Stimulated activated CD4-positive, alpha-beta T cell treated with anti-CD3 and anti-CD28 coated beads, TNF-alpha, amount 100 ng/mL, for 48 hours (primary cell): ENCODE data around the gene CUL5.
"Not testable (repeated sequence)": the region's sequence is repeated elsewhere in the genome, so short reads cannot be mapped to it uniquely, and the experiment has no call there.

ENCODE experiments used
- DNase-seq, 3 donors: peaks; one replicate each; pipeline ENCODE4 v3.0.0-alpha.2; 2020; ENCODE audit warnings: low read depth in 3 of 3

Gene CUL5

DNA sequence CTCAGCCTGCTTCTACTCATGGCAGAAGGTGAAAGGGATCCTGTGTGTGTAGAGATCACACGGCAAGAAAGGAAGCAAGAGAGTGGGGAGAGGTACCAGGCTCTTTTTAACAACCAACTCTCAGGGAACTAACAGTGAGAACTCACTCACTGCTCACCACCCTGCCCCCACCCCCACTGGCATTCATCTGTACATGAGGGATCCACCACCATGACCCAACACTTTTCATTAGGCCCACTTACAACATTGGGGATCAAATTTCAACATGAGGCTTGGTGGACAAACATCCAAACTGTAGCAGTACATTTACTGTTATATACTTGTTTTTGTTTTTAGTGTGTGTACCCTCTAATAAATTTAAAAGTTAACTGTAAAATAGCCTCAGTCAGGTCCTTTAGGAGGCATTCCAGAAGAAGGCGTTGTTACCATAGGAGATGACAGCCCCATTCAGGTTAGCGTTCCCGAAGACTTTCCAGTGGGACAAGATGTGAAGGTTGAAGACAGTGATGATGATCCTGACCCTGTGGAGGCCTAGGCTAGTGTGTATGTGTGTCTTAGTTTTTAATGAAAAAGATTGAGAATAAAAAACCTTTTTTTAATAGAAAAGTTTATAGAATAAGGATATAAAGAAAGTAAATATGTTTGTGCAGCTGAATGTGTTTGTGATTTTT, 11.3 kb downstream of the CUL5 start:
- DNase-seq, result no peak

DNA sequence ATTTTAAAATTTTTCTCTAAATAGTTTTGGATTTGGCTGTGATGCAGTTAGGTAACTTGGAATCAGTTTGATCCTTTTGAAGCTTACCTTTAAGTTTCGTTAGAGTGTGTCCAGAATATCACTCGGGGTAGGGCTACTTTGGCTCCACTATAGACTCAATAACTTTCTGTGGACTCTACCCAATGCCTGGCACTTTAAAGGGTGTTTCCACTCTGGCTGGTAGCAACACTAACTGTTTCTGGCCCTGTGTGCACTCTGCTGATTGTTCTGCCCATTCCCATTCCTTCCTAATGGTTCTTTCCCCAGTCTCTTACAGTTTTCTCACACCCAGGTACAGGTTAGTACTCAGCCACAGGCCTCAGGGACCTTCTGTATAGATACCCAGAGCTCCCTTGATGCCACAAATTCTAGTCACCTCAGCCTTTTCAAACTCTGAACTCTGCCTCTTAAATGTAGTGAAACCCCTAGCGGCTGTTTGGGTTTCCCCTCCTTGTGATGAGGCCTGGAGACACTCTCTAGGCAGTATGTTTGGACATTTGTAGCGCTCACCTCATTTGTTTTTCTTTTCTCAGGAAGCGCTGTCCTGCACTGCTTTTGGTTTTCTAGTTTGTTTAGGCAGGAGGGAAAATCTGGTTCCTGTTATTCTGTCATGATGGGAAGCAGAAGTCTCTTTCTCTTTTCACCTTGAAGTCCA, 16.8 kb downstream of the CUL5 start:
- DNase-seq, result no peak

DNA sequence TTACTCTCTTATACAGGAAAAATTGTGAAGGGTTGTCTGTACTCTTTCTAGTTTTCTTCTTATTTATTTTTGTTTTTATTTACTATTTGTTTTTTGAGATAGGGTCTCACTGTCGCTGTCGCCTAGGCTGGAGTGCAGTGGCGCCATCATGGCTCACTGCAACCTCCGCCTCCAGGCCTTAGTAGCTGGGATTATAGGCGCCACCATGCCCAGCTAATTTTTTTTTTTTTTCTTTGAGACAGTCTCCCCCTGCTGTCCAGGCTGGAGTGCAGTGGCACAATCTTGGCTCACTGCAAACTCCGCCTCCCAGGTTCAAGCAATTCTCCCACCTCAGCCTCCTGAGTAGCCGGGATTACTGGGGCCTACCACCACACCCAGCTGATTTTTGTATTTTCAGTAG, 18.4 kb downstream of the CUL5 start:
- no peak for DNase-seq

- DNase-seq, result not testable (repeated sequence)
Observed at GRCh38 chr11:108028822-108029441, 20.2 kb downstream of the CUL5 start.

DNA sequence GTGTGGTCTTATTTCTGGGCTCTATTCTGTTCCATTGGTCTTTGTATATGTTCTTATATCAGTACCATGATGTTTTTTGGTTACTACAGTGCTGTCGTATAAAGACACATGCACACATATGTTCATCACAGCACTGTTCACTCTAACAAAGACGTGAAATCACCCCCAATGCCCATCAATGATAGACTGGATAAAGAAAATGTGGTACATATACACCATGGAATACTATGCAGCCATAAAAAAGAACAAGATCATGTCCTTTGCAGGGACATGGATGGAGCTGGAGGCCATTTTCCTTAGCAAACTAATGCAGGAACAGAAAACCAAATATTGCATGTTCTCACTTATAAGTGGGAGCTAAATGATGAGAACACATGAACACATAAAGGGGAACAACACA, 22.9 kb downstream of the CUL5 start:
- not testable (repeated sequence) for DNase-seq

- no peak for DNase-seq
Observed at GRCh38 chr11:108032800-108033199, 24.1 kb downstream of the CUL5 start.

DNA sequence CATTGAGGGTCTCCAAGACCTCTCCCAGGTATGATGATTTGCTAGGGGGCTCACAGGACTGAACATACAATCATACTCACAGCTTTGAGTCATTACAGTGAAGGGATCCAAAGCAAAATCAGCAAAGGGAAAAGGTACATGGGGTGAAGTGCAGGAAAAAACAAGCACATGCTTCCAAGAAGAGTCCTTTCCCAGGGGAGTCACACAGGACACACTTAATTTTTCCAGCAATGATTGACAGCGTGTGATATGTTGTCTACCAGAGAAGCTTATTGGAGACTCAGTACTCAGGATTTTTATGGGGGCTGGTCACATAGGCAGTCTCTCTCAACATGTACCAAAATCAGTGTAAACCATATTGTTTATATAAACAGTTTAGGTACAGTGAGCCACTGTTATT, 25.3 kb downstream of the CUL5 start:
- DNase-seq, result no peak

DNA sequence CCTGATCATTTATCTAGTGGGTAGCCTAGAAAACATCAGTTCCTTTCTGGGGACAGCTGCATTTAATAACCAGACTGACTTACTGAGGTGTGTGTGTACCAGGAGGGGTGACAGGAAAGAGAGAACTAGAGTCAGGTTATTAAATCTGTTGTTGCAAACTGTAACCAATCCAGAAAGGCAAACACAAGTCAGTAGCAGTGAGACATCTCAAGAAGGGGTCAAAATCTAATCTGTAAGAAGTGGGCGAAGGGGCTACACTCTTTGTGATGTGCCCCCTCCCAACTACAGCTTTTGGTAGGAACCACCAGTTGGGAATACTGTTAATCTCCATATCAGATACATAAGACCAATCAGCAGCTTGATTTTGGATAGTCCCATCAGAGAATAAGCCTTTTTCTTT, 26.3 kb downstream of the CUL5 start:
- DNase-seq, result no peak

DNA sequence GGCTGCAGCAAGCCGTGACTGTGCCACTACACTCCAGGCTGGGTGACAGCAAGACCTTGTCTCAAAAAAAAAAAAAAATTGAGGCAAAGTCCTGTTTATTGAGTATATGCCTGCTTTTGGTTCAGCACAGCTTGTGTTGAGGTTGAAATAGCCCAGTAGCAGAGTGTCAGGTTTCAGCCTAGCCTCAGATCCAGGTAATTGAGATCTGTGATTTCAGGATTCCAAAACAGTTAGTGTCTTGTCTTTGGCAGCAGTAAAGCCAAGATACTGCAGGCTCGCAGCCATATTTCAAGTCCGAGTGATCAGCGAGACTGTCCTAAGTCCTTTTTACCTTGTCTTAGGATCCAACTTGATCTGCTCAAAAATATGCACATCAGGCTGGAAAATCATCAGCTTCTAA, 27.0 kb downstream of the CUL5 start:
- no peak for DNase-seq

- no peak for DNase-seq
Observed at GRCh38 chr11:108037211-108037610, 28.5 kb downstream of the CUL5 start.

DNA sequence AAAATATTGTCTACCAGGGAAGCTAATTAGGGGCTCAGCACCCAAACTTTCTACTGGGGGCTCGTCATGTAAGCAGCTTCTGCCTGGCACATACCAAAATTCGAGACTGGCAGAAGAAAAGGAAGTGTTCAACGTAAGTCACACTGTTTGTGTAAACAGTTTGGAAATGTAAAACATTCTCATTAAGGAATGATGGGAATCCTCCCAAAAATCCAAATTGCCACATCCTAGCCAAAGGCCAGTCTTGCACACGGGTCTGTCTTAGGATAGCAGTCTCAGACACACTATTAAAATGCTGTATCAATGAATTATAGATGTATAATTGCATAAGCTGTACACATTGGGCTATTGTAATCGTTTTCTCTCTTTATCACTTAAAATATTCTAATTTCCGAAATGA, 28.9 kb downstream of the CUL5 start:
- no peak for DNase-seq

DNA sequence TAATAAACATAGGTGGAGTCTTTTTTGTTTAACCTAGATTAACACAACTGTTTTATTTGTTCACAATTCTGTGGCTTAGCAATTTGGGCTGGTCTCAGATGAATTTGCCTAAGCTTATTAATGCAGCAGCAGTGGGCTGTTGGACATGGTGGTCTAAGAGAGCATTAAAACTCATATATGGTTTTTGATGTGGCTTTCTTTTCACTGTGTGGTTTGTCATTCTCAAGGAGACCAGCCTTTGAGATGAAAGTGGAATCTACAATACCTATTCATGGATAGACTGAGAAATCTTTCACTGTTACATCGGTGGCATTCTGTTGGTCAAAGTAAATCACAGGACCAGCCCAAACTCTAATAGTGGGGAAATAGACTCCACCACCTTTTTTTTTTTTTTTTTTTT, 39.6 kb downstream of the CUL5 start:
- no peak for DNase-seq

- no peak for DNase-seq
Observed at GRCh38 chr11:108062336-108062735, 53.6 kb downstream of the CUL5 start.

- DNase-seq, result no peak
Observed at GRCh38 chr11:108063410-108063809, 54.7 kb downstream of the CUL5 start.

DNA sequence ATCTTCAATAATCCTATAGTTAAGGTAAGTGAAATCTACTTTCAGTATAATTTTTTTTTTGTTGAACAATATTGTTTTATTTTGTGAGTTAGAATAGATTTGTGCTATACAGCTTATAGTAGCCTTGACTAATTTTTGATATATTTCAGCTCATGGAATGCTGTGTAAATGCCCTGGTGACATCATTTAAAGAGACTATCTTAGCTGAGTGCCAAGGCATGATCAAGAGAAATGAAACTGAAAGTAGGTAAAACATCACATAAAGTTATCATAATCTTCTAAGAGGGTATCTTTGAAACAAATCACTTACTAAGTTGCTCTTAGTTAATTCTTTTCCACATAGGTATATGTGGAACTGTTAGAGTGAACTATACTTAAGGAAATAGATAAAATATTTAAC, 61.2 kb downstream of the CUL5 start:
- no peak for DNase-seq

GRCh38 chr11:108084811-108085210, 76.1 kb downstream of the CUL5 start:
- DNase-seq, result no peak

GRCh38 chr11:108085672-108086071, 77.0 kb downstream of the CUL5 start:
- DNase-seq, result no peak

- DNase-seq, result no peak
Observed at GRCh38 chr11:108092134-108092533, 83.4 kb downstream of the CUL5 start.

DNA sequence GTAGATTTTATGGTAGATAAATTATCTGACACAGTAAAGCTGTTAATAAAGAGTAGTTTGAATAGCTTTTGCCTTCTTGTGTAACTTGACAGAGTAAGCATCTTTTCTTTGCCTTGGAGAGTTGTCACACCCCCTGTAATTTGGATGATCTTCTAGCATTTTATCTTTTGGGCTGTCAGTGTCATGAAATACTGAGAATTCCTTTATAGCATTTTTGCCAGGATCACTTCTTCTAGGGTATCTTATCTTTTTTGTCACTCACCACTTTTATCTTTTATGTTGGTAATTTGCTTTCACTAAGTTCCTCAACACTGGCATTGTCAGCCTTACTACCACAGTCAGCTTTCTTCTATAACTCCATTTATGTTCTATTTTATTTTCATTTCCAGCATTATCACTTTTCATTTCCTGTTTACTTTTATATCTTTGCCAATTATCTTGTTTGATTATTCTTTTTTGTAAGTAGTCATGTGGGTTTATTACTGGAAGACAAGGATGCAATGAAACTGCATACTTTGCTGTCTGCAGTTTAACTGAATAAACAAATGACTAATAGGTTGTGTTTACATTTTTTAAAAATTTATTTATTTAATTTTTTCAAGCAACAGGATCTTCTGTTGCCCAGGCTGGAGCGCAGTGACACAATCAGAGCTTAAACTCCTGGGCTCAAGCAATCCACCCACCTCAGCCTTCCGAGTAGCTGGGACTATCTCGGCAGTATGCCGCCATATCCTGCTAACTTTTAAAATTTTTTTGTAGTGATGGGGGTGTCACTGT, 84.6 kb downstream of the CUL5 start:
- DNase-seq, result no peak

DNA sequence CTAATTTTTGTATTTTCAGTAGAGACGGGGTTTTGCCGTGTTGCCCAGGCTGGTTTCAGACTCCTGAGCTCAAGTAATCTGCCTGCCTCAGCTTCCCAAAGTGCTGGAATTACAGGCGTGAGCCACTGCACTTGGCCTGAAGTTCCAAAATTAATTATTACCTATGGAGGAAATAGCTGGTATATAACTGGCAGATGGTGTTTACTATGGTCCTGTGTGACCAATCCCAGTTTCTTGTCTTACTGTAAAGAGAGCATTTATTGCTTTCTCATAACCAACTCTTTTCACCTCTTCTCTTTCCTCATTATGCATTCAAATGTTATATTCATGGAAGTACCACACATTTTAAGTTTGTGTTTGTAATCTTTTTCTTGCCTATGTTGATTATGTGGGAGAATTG, 88.5 kb downstream of the CUL5 start:
- DNase-seq, result no peak

GRCh38 chr11:108101090-108101775, 92.5 kb downstream of the CUL5 start:
- DNase-seq, result no peak

DNA sequence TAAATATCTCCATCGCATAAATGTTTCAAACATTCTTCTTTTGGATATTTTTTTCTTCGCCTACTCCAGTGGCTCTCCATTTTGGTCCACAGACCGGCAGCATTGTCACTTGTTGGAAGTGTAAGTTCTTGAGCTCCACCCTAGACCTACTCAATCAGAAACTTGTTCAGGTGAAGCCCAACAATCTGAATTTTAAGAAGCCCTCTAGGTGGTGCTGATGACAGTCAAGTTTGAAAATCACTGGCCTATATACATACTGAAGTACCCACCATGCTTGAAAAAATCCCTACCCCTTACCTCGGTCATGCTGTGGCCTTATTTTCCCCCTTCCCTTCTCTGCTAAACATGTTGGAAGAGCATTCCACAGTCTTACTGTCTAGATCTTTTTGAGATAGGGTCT, 102.4 kb downstream of the CUL5 start:
- no peak for DNase-seq
